SK-N-SH (cell line): ENCODE measurements around the gene MICALL1. TPM values are rescaled to one million over a fixed set of nuclear protein-coding genes. Genes with fewer than 3 reads are reported as not detected.

Experiments used
- CTCF ChIA-PET: fragments of 300-600, 350-600 bp; formaldehyde crosslinking; extraction: SDS; loops from one replicate; lab custom pipeline; 2021; lab: Yijun Ruan, JAX
- POLR2A ChIA-PET: fragments of 350-600 bp; sonication (Branson Sonifier 250); formaldehyde crosslinking; extraction: SDS; loops from one replicate; lab custom pipeline; 2020; ENCODE audit warnings: antibody characterized with exemption, inconsistent platforms; lab: Yijun Ruan, JAX
- DNase-seq: peaks from one replicate; pipeline ENCODE4 v3.0.0; 2012
- H2AFZ ChIP-seq: fragments of 200-600 bp; sonication (generic); 2 replicates; pipeline ENCODE4 v1.8.1; 2016; ENCODE audit warnings: antibody characterized with exemption, mild to moderate bottlenecking, low read depth
- H3F3A ChIP-seq: fragments of 200-600 bp; sonication (generic); replicated peaks from 2 replicates; pipeline ENCODE3; 2016; ENCODE audit warnings: antibody characterized with exemption, mild to moderate bottlenecking; ENCODE audit not compliant: insufficient read depth
- H3K27ac ChIP-seq, 2 experiments: fragments of 200-500 bp in 1 of 2; fragments of 200-600 bp in 1 of 2; sonication (Bioruptor generic) in 1 of 2; sonication (generic), shearing (Covaris generic) in 1 of 2; 2 replicates each; pipeline versions ENCODE4 v1.5.1 to v1.6.1; 2014 to 2016; ENCODE audit warnings: low read depth in 2 of 2, inconsistent platforms in 1 of 2, low read length in 1 of 2, mild to moderate bottlenecking in 1 of 2, mixed read lengths in 1 of 2
- H3K27me3 ChIP-seq: fragments of 200-600 bp; sonication (generic), shearing (Covaris generic); 2 replicates; pipeline ENCODE4 v1.6.1; 2016; ENCODE audit warnings: mixed run types; ENCODE audit not compliant: insufficient read depth
- H3K36me3 ChIP-seq, 2 experiments: fragments of 200-500 bp in 1 of 2; fragments of 200-600 bp in 1 of 2; sonication (Bioruptor generic) in 1 of 2; sonication (generic) in 1 of 2; replicated peaks in 1 of 2; 2 replicates each; pipeline versions ENCODE3 to v1.5.1; 2014 to 2016; ENCODE audit warnings: low read length in 1 of 2, mild to moderate bottlenecking in 1 of 2; ENCODE audit not compliant: insufficient read depth in 2 of 2, control insufficient read depth in 1 of 2
- H3K4me1 ChIP-seq, 2 experiments: fragments of 200-500 bp in 1 of 2; fragments of 200-600 bp in 1 of 2; sonication (Bioruptor generic) in 1 of 2; sonication (generic), shearing (Covaris generic) in 1 of 2; 2 replicates each; pipeline versions ENCODE4 v1.5.1 to v1.6.1; 2014 to 2016; ENCODE audit warnings: low read depth in 1 of 2, low read length in 1 of 2, mixed run types in 1 of 2; ENCODE audit not compliant: insufficient read depth in 2 of 2, control insufficient read depth in 1 of 2
- H3K4me2 ChIP-seq: fragments of 200-600 bp; sonication (generic), shearing (Covaris generic); 2 replicates; pipeline ENCODE4 v1.6.1; 2017; ENCODE audit warnings: mixed run types
- H3K4me3 ChIP-seq, 2 experiments: fragments of 200-500 bp in 1 of 2; fragments of 200-600 bp in 1 of 2; sonication (Bioruptor generic) in 1 of 2; sonication (generic), shearing (Covaris generic) in 1 of 2; 2 replicates each; pipeline versions ENCODE4 v1.5.1 to v1.8.1; 2014 to 2016; ENCODE audit warnings: low read depth in 2 of 2, inconsistent platforms in 1 of 2, low read length in 1 of 2, mild to moderate bottlenecking in 1 of 2, mixed read lengths in 1 of 2, moderate library complexity in 1 of 2
- H3K79me2 ChIP-seq: fragments of 200-600 bp; sonication (generic); 2 replicates; pipeline ENCODE4 v1.8.1; 2017; ENCODE audit warnings: mild to moderate bottlenecking; ENCODE audit not compliant: insufficient read depth
- H3K9ac ChIP-seq: fragments of 200-600 bp; sonication (generic); 2 replicates; pipeline ENCODE4 v1.6.1; 2017; ENCODE audit warnings: mixed run types
- H3K9me2 ChIP-seq: fragments of 200-600 bp; sonication (generic); 2 replicates; pipeline ENCODE4 v1.6.1; 2017; ENCODE audit warnings: mixed run types
- H3K9me3 ChIP-seq: fragments of 200-600 bp; sonication (generic); 2 replicates; pipeline ENCODE4 v1.6.1; 2017; ENCODE audit warnings: mixed run types, mild to moderate bottlenecking, moderate library complexity
- H4K20me1 ChIP-seq: fragments of 200-600 bp; sonication (generic); 2 replicates; pipeline ENCODE4 v1.6.1; 2017; ENCODE audit warnings: mild to moderate bottlenecking, mixed run types; ENCODE audit not compliant: insufficient read depth
- EZH2phosphoT487 ChIP-seq: fragments of 200-600 bp; sonication (generic); IDR thresholded peaks from 2 replicates; pipeline ENCODE4 v1.6.1; 2017; ENCODE audit warnings: low read depth, mixed run types, mild to moderate bottlenecking, antibody characterized with exemption, moderate library complexity, borderline replicate concordance
- GATA2 ChIP-seq: sonication (generic); formaldehyde crosslinking; IDR thresholded peaks from 2 replicates; pipeline ENCODE4 v1.5.0; 2020; ENCODE audit warnings: mild to moderate bottlenecking, missing genetic modification reagents
- MAX ChIP-seq: IDR thresholded peaks from 2 replicates; pipeline ENCODE4 v1.4.0; 2012; ENCODE audit warnings: low read depth
- NFIC ChIP-seq: IDR thresholded peaks from 2 replicates; pipeline ENCODE4 v1.4.0; 2012; ENCODE audit warnings: borderline replicate concordance
- NRF1 ChIP-seq: IDR thresholded peaks from 2 replicates; pipeline ENCODE4 v1.6.1; 2012; ENCODE audit warnings: low read depth, mild to moderate bottlenecking, low read length
- POLR2AphosphoS5 ChIP-seq: IDR thresholded peaks from 2 replicates; pipeline ENCODE4 v1.6.1; 2012; ENCODE audit warnings: low read depth, low read length
- RCOR1 ChIP-seq: fragments of 150-350 bp; IDR thresholded peaks from 2 replicates; pipeline ENCODE4 v1.6.1; 2017; ENCODE audit warnings: antibody characterized with exemption, low read length
- TCF12 ChIP-seq: IDR thresholded peaks from 2 replicates; pipeline ENCODE4 v1.4.0; 2012
- TEAD4 ChIP-seq: IDR thresholded peaks from 2 replicates; pipeline ENCODE4 v1.4.0; 2012; ENCODE audit warnings: mild to moderate bottlenecking, borderline replicate concordance; ENCODE audit not compliant: insufficient read depth
- YY1 ChIP-seq: IDR thresholded peaks from 2 replicates; pipeline ENCODE4 v1.4.0; 2012; ENCODE audit warnings: low read depth, mild to moderate bottlenecking
- WGBS: methylation state at CpG from one replicate; pipeline ENCODE4 v1.1.6; 2017; ENCODE audit warnings: low lambda C conversion rate; 5-methylcytosine and 5-hydroxymethylcytosine counted together
- polyA plus RNA-seq, 3 experiments: library from polyadenylated mRNA; depleted of rRNA; stranded (reverse); fragments of >200 nt; gene quantifications; 2 replicates each; pipeline ENCODE4 v1.2.3, GENCODE V29; 2012

Gene MICALL1
- polyA plus RNA-seq, 1 of the 3 experiments (the other 2 are of a cell fraction), result 12.9 TPM

- 91% methylated on average over 7 of the region's 8 CpGs for WGBS
- H3K9ac ChIP-seq, result no peak overlapping the region
Observed at GRCh38 chr22:37894939-37895670, 11.0 kb upstream of the MICALL1 start.

GRCh38 chr22:37896181-37896592, 9.9 kb upstream of the MICALL1 start:
- no peaks in the 10 kb centered on the region for H3K9me2 ChIP-seq
- CTCF ChIA-PET, result interaction anchor here (1.0 to 3.1 kb wide), 3 partner anchors 14 to 79 kb away, joined by 3 to 9 read pairs (median 5); no protein-coding TSS in a partner anchor
- WGBS, result 75% methylated on average over 5 of the region's 5 CpGs
- peaks cover 7 to 8% of the 10 kb centered on the region in 2 experiments for H3K36me3 ChIP-seq
- H3K4me2 ChIP-seq, result no peak overlapping the region
- no peak overlapping the region for H2AFZ ChIP-seq
- no peaks in the 10 kb centered on the region for H4K20me1 ChIP-seq
- peaks cover 10% of the 10 kb centered on the region for H3F3A ChIP-seq
- H3K9me3 ChIP-seq, result no peaks in the 10 kb centered on the region
- no peak overlapping the region for H3K4me3 ChIP-seq
- peaks cover 12 to 13% of the 10 kb centered on the region in 2 experiments; a peak in 2 of 4 replicates for H3K4me1 ChIP-seq
- TF ChIP-seq EZH2phosphoT487 (no peak), POLR2AphosphoS5 (no peak), YY1 (no peak), NFIC (no peak), GATA2 (CRISPR knock-in tag) (no peak), TCF12 (no peak)
- H3K27ac ChIP-seq, result no peak overlapping the region
- no peak overlapping the region for H3K9ac ChIP-seq
- no peaks in the 10 kb centered on the region for H3K79me2 ChIP-seq
- DNase-seq, result no peak
- H3K27me3 ChIP-seq, result no peaks in the 10 kb centered on the region
- POLR2A ChIA-PET, result interaction anchor here (2.7 kb wide), 1 partner anchor 10 kb away, joined by 9 read pairs; the partner anchor contains the start of gene MICALL1

More at GRCh38 chr22:37894939-37895670, 11.0 kb upstream of the MICALL1 start:
- no peaks in the 10 kb centered on the region for H3K27me3 ChIP-seq
- H4K20me1 ChIP-seq, result no peaks in the 10 kb centered on the region
- peaks cover 10 to 15% of the 10 kb centered on the region in 2 experiments for H3K36me3 ChIP-seq
- no peak for DNase-seq
- no peaks in the 10 kb centered on the region for H3K9me3 ChIP-seq
- TF ChIP-seq NRF1 (no peak), GATA2 (CRISPR knock-in tag) (no peak), MAX (no peak), RCOR1 (no peak), YY1 (no peak), TEAD4 (no peak)
- peaks cover 12 to 13% of the 10 kb centered on the region in 2 experiments; a peak in 2 of 4 replicates for H3K4me1 ChIP-seq
- H3K79me2 ChIP-seq, result no peaks in the 10 kb centered on the region
- no peak overlapping the region for H3K4me3 ChIP-seq
- no peak overlapping the region for H2AFZ ChIP-seq
- ChIA-PET POLR2A (interaction anchor here (2.7 kb wide), 1 partner anchor 11 kb away, joined by 9 read pairs; the partner anchor contains the start of gene MICALL1), CTCF (interaction anchor here (3.1 kb wide), 1 partner anchor 39 kb away, joined by 9 read pairs; no protein-coding TSS in a partner anchor)
- H3K9me2 ChIP-seq, result no peaks in the 10 kb centered on the region
- H3K27ac ChIP-seq, result no peak overlapping the region
- peaks cover 12% of the 10 kb centered on the region for H3F3A ChIP-seq
- H3K4me2 ChIP-seq, result no peak overlapping the region
